Measurements from ENCODE around the gene ABCA12.
A peak's percentile ranks its signal among the peaks of the same experiment; 100 is the strongest.

ABCA12 gene

GRCh38 chr2:214889301-214889700, 249.1 kb downstream of the ABCA12 start:
- H3K27ac ChIP-seq (replicated peaks) = no peak overlapping the region
- no peak overlapping the region for H3K4me3 ChIP-seq (replicated peaks; ENCODE audit: insufficient read depth, low read length)
- no peaks in the 10 kb centered on the region for H3K27me3 ChIP-seq (ENCODE audit: insufficient read depth, poor library complexity, severe bottlenecking)
- DNase-seq (ENCODE audit: low read depth in 1 of 2, low spot score in 1 of 2) = no peak
- TF ChIP-seq GABPA (IDR thresholded peaks at IDR 0.05; ENCODE audit: low read depth) (no peak), SPI1 (IDR thresholded peaks at IDR 0.05; ENCODE audit: borderline replicate concordance, low read depth) (no peak), REST (IDR thresholded peaks at IDR 0.05; ENCODE audit: insufficient replicate concordance, low read depth) (no peak), CTCF (IDR thresholded peaks at IDR 0.05; ENCODE audit: insufficient read depth, low read length) (no peak), POLR2AphosphoS5 (IDR thresholded peaks at IDR 0.05; ENCODE audit: low read depth) (no peak)

GRCh38 chr2:214881647-214882202, 256.7 kb downstream of the ABCA12 start:
- peak in 1 of 2 experiments; percentile 3 for DNase-seq (ENCODE audit: low read depth in 1 of 2, low spot score in 1 of 2)
- TF ChIP-seq SPI1 (IDR thresholded peaks at IDR 0.05; ENCODE audit: borderline replicate concordance, low read depth) = no peak
- no peak for TF ChIP-seq REST (IDR thresholded peaks at IDR 0.05; ENCODE audit: insufficient replicate concordance, low read depth)
- no peak for TF ChIP-seq GABPA (IDR thresholded peaks at IDR 0.05; ENCODE audit: low read depth)
- no peak for TF ChIP-seq POLR2AphosphoS5 (IDR thresholded peaks at IDR 0.05; ENCODE audit: low read depth)
- TF ChIP-seq CTCF (IDR thresholded peaks at IDR 0.05; ENCODE audit: insufficient read depth, low read length) = no peak
- no peak overlapping the region for H3K27ac ChIP-seq (replicated peaks)
- no peak overlapping the region for H3K4me3 ChIP-seq (replicated peaks; ENCODE audit: insufficient read depth, low read length)
- no peaks in the 10 kb centered on the region for H3K27me3 ChIP-seq (ENCODE audit: insufficient read depth, poor library complexity, severe bottlenecking)
